Fibroblast of villous mesenchyme (primary cell): ENCODE results near the gene RALGPS1. TPM values are rescaled to one million over a fixed set of nuclear protein-coding genes. Genes with fewer than 3 reads are reported as not detected.

Source experiments
- DNase-seq: peaks from one replicate; pipeline ENCODE4 v3.0.0-alpha.2; 2010; ENCODE audit warnings: low read depth
- H3K4me3 ChIP-seq: 2 replicates; pipeline ENCODE4 v1.5.1; 2011; ENCODE audit warnings: low read depth, mild to moderate bottlenecking, low read length
- total RNA-seq: library from RNA; depleted of rRNA; stranded (reverse); fragments of >200 nt; gene quantifications from 2 replicates; pipeline ENCODE4 v1.2.3, GENCODE V29; 2012
- TF ChIP-seq, protein P1 (sequence below): IDR thresholded peaks from 2 replicates; pipeline ENCODE4 v1.5.1; 2012; ENCODE audit warnings: low read depth, mild to moderate bottlenecking, low read length; ENCODE audit not compliant: insufficient read depth

The RALGPS1 gene
- total RNA-seq, 1 donor, result 2.6 TPM

DNA sequence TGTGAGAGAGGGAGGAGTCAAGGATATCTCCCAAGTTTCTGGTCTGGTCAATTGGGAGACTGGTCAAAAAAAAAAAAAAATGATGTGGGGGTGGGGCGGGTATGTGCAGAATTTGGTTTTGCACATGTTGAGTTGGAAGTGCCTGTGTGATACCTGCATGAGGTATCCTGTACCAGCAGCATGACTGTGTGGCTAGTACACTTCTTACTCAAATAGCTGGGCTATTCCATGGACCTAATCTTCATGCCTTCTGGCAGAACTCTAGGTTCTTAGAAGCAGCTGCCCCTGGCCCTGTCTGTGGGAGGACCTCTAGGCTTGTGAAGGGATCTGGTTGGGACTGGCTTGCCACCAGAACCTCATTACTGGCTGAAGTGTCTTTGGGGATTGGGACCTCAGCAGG lies 93.5 kb downstream of the RALGPS1 start:
- TF ChIP-seq, protein P1, sequence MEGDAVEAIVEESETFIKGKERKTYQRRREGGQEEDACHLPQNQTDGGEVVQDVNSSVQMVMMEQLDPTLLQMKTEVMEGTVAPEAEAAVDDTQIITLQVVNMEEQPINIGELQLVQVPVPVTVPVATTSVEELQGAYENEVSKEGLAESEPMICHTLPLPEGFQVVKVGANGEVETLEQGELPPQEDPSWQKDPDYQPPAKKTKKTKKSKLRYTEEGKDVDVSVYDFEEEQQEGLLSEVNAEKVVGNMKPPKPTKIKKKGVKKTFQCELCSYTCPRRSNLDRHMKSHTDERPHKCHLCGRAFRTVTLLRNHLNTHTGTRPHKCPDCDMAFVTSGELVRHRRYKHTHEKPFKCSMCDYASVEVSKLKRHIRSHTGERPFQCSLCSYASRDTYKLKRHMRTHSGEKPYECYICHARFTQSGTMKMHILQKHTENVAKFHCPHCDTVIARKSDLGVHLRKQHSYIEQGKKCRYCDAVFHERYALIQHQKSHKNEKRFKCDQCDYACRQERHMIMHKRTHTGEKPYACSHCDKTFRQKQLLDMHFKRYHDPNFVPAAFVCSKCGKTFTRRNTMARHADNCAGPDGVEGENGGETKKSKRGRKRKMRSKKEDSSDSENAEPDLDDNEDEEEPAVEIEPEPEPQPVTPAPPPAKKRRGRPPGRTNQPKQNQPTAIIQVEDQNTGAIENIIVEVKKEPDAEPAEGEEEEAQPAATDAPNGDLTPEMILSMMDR, result no peak
- no peak for DNase-seq
- H3K4me3 ChIP-seq, result no peak overlapping the region

DNA sequence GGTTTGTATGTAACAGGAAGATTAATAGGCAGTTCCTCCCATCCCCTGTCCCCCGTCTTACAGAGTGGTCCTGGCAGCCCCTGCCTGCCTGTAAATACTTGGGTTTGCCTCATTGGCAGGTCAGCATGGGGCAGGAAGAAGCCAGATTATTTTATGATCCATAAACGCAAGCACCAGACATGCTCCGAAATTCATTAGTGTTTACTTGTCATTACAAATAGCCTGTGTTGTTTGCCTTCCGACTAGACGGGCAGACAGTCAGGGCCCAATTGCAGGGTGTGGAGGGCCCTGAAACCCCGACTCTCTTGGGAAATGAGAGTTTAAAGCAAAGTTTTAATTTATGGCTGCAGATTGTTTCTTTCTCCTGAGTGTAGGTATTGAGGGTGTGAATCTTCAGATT lies 97.2 kb downstream of the RALGPS1 start:
- no peak for DNase-seq
- TF ChIP-seq, protein P1, result no peak
- H3K4me3 ChIP-seq, result no peak overlapping the region

- H3K4me3 ChIP-seq, result no peak overlapping the region
- DNase-seq, result no peak
- TF ChIP-seq, protein P1, result no peak
These were observed 97.7 kb downstream of the RALGPS1 start for GRCh38 chr9:127012250-127012649.

- no peak overlapping the region for H3K4me3 ChIP-seq
- DNase-seq, result no peak
- TF ChIP-seq, protein P1, result no peak
These were observed 99.0 kb downstream of the RALGPS1 start for GRCh38 chr9:127013597-127013996.

GRCh38 chr9:127014216-127014909 lies 99.8 kb downstream of the RALGPS1 start:
- no peak overlapping the region for H3K4me3 ChIP-seq
- TF ChIP-seq, protein P1, result no peak
- DNase-seq, result peak; percentile 30

GRCh38 chr9:127014910-127015540 lies 100.4 kb downstream of the RALGPS1 start:
- DNase-seq, result no peak
- TF ChIP-seq, protein P1, result no peak
- no peak overlapping the region for H3K4me3 ChIP-seq
